Transverse colon (tissue), 4 donors: ENCODE measurements around the gene MDN1.

Experiments used
- POLR2A ChIP-seq: fragments of 450-650 bp; IDR thresholded peaks from one replicate; pipeline ENCODE4 v1.6.1; 2016; ENCODE audit warnings: antibody characterized with exemption, mild to moderate bottlenecking, moderate library complexity
- POLR2AphosphoS5 ChIP-seq, 3 donors: sonication (generic); formaldehyde crosslinking; IDR thresholded peaks; one replicate each; pipeline ENCODE4 v1.6.1; 2016; ENCODE audit warnings: antibody characterized with exemption in 3 of 3
- TF ChIP-seq, protein P1 (sequence below), 5 experiments: fragments of 200-600 bp in 3 of 5; fragments of 450-650 bp in 2 of 5; sonication (generic) in 3 of 5; IDR thresholded peaks; 1 replicate in 2 of 5; 2 replicates in 3 of 5; pipeline ENCODE4 v1.5.1; 2016 to 2017; ENCODE audit warnings: antibody characterized with exemption in 5 of 5, inconsistent platforms in 3 of 5, mild to moderate bottlenecking in 2 of 5, moderate library complexity in 1 of 5

DNA sequence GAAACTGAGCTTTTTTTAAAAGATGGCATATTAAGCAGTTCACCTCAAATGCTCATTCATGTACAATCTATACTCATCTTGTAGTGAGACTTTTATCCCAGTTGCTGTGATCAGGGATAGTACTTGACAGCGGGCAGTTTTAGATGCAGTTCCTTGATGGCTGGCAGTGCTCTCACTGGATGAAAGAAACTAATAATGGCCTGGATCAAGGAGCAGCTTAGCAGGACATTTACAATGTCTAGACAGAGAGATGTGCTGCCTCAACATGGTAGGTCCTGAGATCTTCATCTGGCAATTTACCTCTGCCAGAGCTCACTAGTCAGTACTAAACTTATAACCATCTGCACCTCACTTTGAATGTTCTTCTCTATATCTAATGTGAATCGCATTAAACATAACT lies 134.3 kb downstream of the MDN1 start:
- TF ChIP-seq, protein P1, sequence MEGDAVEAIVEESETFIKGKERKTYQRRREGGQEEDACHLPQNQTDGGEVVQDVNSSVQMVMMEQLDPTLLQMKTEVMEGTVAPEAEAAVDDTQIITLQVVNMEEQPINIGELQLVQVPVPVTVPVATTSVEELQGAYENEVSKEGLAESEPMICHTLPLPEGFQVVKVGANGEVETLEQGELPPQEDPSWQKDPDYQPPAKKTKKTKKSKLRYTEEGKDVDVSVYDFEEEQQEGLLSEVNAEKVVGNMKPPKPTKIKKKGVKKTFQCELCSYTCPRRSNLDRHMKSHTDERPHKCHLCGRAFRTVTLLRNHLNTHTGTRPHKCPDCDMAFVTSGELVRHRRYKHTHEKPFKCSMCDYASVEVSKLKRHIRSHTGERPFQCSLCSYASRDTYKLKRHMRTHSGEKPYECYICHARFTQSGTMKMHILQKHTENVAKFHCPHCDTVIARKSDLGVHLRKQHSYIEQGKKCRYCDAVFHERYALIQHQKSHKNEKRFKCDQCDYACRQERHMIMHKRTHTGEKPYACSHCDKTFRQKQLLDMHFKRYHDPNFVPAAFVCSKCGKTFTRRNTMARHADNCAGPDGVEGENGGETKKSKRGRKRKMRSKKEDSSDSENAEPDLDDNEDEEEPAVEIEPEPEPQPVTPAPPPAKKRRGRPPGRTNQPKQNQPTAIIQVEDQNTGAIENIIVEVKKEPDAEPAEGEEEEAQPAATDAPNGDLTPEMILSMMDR (IDR thresholded peaks at IDR 0.05): no peak
- no peak for TF ChIP-seq POLR2AphosphoS5 (IDR thresholded peaks at IDR 0.05)
- no peak for TF ChIP-seq POLR2A
